Cerebellar nuclear complex (tissue), 1 donor: ENCODE results near the gene HNF1B.

Experiments used
- DNase-seq, 2 experiments: peaks; one replicate each; lab custom pipeline; 2025; lab: John Stamatoyannopoulos, UW

Gene HNF1B

DNA sequence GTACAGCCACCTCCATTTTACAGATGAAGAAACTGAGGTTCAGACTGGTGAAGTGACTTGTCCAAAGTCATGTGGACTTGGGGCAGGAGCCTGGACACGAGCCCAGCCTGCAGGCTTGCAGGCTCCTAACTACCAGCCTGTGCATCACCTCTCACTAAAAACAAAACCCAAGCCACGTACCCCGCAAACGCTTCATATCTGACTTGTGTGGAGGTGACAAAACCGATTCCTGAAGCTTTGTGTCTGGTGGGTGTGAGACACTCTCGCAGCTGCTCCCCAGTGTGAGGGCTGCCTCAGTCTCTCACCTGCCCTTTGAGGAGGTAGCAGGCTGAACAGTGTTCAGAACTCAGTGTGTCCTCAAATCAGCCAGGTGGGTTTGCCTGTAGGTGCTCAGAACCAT, 8.4 kb downstream of the HNF1B start:
- no peak for DNase-seq

DNA sequence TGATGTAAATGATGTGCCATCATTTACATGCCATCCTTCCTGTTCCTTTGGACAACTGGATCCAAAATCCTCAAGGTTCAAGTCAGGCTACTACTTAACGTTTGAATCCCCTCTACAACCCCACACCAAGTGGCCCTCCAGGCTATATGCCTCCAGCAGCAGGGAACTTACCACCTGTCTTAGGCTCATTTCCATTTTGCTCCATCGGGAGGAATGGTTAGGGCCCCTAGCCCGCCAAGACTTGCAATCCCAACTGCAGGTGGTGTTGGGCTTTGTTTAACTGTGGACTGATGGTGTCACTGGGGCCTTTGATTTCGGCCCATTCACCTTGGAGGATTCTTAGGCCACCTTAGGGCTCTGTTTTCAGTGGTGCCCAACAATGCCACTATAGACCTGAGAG, 9.7 kb downstream of the HNF1B start:
- no peak for DNase-seq

DNA sequence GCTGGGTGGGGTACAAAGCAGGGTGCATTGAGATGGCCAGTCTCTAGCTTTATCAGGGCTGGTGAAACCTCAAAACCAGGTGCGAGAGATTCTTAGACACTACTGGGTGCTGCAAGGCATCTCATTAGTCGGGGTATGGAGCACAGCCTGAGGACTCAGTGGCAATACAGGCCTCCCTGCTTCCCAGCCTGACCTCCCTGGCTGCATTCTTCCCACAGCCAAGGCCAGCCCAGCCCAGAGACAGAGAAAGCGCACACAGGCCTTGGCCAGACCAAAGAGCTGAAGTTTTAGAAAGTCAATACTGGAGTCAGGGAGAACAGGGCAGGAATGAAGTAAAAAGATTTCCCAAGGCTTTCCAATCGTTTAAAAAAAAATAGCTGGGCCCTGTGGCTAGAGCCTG, 12.5 kb downstream of the HNF1B start:
- no peak for DNase-seq

DNA sequence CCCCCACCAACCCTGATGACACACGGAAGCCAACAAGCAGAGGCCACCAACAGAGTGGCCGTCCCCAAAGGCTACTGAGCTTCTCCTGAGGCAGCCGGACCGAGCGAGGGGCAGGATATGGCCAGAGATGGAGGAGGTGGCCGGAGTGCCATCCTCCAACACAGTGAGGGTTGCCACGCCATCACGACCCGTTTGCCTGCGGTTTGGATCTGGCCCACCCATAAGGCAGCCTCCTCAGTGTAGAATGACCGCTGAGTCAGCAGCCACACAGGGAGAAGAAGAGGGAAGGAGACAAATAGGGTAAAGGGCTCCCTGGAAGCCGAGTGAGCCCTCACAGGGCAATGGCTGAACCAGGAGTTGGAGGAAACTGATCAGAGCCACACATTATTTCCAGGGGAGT, 13.8 kb downstream of the HNF1B start:
- DNase-seq, result no peak

DNA sequence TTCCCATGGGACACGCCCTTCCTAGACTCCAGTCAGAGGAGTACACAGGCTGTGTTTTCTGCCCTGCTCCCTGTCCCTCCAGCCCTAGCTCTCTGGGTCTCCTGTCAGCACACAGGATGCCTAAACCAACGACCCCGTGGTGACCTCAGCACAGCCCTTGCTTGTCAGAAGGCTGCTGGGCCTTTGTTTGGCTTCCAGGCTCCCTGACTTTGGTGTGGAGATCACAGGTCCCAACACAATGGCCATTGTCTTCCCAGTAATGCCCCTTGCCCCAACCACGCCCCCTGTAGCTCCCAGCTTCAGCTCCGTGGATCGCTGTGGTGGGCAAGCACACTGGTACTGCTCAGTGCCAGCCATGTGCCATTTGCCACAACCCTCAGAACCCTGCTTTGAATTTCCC, 15.0 kb downstream of the HNF1B start:
- no peak for DNase-seq

DNA sequence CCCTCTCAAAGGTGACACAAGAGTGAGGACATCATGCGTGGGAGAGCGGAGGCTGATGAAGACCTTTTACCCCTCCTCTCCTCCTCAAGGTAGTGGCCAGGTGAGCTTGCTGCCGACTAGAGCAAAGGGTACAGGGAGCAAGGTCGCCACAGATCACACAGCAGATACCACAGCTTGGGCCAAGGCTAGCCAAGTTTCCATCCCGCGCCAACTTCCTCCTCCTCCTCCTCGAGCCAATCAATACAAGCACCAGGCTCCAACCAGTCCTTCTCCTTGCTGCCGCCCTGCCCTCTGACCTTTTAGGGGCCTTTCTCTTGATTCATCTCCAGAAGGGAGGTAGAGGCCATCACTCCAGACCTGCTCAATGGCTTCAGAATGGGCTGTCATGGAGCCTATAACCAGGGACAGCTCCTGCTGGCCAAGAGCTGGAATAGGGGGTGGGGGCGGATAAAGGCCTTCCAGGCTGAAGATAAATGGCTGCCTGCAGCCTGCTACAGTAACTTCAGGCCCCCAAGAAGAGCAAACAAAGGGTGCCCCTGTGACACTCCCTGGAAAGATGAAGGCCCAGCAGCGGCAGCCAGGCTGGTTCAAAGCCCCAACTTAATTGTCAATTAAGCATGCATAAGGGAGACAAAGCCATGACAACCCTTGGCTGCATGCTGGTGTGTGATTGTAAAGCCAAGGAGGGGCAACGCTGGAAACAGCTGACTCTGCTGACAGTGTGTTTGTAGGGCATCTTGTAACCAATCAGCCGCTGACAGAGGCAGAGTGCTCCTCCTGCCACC, 17.8 kb downstream of the HNF1B start:
- no peak for DNase-seq

DNA sequence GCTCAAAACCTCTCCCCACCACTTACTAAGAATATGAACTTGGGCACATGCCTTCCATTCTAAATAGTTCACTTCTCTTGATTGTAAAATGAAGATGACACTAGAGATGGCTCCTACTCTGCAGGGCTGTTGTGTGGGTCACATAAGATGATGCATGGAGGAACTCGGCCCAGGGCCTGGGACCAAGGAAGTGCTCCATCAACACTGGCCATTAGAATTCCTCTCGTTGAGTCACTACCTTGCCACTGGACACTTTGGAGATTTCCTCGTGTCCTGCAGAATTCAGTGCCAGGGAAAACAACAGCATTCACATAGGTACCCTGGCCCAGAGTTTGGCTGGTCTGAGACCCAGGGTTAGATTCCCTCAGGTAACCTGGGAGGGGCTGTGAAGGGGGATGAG, 18.6 kb downstream of the HNF1B start:
- no peak for DNase-seq

DNA sequence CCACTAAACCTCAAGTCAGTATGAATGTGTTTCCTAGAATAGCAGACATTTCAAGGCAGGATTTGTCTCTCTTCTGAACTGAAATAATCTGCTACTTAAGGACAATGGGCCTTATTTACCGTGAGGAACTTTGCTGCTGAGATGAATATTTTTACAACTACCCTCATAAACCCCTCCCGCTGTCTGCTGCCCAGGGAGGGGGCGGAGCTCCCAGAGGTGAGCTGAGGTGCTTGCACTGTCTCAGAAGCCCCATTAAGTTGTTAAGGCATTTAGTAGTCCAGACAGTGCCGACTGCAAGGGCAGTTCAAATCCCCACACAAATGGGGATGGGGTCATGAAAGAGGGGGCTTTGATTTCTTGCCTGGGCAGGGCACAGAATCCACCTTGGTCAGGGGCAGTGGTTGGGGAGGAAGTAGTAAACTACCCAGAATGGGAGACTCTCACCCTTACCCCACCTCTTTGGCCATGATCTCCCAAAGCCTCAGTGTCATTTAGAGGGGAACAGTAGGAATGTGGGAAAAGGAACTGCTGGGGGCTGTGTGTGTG, 19.2 kb downstream of the HNF1B start:
- no peak for DNase-seq

DNA sequence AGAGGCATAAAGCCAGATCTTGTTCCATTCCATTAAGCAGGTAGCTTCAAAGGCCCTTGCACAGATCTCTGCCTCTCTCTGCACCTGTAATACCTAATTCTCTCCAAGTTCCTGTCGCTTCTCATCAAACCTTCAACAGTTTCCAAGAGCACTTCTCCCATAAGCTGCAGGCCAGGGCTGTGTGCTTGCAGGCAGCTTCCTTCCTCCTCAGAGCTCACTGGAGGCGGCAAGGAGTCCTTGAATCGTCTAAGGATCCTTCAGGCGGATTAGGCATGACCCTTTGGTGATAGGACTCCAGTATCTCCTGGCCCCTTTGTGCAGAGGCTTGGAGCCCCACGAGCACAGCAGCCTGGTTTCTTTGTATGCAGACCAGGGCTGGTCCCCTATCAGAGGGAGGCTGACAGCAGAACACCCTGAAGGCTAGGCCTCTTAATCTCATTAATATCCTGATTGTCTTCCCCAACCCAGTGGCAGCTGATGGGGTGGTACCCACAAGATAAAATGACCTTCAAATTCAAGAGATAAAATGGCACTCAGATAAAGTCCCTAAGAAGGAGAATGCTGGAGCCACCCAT, 19.8 kb downstream of the HNF1B start:
- DNase-seq, result no peak

DNA sequence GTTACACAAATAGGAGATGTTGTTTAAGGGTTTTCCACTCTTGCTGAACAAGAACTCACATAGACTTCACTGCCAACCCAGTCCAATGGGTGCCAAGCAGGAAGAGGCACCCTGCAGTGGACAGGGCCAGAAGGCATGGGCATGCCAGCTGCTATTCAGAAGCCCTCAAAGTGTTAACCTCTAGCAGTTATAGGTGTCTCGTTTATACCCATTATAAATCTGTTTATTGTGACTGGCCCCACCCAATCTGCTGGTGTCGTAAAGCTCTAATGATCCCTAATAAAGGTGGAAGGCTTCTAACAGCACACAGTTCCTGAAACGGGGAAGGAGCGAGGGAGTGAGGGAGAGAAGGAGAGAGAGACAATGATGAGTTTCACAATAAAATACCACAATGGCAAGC, 23.9 kb downstream of the HNF1B start:
- no peak for DNase-seq

DNA sequence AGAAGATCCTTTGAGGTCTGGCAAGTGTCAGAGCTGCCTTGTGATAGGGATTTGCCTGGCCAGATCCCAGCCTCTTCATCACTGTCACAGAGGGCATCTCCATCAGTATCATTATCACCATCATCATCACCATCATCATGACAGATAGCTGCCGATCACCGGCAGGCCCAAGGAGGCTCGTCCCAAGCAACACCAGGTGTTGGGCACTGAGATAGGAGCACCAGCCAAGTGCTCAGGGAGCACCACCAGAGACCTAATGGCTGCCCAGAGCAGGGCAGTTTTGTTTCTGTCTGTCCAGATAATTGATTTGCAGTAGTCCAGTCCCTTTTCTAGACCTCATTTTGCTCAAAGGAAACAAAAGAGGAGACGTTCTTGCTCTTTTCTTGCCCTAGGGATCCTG, 25.0 kb downstream of the HNF1B start:
- DNase-seq, result no peak

DNA sequence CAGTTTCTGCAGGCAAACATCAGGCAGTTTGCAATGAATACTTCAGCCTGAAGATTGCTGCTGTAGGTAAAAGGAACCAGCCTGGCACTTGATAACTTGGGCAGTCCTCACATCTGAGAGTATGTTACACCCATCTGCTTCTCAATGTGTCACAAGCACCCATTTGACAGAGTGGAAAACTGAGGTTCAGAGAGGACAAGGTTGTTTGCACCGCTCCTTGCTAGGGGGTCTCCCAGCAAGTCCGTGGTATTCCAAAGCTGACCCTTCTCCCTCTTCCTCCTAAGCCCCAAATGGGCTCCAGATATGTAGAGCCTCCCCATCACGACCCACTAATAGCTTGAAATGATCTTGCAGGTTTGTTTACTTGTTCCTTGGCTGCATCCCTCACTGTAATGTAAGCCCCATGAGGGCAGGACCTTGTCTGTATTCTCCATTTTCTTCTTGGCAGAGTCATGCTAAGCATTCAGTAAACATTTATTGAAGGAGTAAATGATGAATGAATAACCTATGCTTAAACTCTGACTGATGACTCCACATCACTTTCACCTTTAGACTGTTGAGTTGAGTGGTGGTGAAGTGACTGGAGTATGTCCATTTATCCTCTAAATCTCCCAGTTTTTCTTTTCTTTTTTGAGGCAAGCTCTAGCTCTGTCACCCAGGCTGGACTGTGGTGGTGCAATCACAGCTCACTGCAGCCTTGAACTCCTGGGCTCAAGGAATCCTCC, 26.4 kb downstream of the HNF1B start:
- DNase-seq, result no peak

DNA sequence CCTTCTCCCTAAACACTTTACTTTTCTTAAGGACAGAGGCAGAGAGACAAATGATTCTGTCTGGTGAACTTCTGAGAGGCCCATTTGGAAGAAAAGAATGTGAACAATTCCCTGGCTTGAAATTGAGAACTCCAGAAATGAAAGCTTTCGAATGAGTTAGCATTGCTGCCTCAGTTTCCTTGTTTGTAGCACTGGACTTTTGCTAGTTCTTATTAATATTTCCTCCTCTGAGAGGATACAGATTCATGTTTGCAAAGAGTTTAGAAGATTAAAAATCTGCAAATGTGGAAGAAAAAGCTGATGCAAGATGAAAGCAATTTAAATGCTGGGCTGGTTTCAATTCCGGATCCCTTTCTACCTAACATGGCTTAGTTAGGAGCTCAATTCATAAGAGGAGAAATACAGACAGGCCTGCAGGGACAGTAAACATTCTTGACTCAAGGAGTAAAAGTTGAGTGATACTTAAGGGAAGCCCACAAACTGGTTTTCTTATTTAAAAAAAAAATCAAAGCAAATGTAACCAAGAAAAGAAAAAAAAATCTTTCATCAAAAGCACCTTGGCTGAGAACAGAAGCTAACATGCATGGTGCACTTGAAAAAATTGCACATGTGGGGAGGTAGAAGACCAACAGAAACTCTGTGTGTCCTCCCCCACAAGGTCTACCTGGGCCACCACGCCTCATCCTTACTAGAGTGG, 27.1 kb downstream of the HNF1B start:
- no peak for DNase-seq

DNA sequence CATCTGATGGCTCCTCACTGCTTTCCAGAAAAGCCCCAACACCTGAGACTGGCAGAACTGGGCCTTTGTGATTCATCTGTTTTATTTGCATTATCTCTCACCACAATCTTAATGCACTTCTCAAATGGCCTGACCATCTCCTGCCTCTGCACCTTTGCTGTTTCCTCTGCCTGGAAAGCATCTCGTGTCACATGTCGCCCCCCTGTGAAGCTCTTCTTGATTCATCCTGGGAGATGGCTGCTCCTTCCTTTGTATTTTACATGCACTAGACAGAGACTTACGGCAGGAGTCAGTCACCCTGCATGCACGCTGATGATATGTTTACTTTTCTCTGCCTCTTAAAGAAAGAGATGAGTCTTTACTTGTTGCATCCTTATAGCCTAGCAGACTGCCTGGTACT, 30.0 kb downstream of the HNF1B start:
- DNase-seq, result no peak

DNA sequence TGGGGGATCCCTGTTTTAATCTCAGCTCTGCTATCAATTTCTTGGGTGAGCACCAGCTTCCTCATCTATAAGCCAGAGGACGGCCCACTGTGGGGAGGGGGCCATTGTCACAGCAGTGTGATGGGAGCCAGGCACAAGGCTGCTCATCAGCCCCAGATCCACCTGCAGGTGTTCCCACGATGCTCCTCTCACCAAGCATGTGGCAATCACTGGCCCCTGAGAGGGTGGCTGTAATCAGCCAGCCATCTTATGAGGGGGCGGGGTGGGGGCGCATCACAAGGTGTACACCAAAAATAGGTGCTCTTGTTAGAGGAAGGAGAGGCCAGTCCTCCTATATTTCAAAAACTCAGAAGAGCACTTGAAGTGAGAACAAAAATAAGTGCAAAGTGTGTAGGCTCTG, 31.2 kb downstream of the HNF1B start:
- no peak for DNase-seq

DNA sequence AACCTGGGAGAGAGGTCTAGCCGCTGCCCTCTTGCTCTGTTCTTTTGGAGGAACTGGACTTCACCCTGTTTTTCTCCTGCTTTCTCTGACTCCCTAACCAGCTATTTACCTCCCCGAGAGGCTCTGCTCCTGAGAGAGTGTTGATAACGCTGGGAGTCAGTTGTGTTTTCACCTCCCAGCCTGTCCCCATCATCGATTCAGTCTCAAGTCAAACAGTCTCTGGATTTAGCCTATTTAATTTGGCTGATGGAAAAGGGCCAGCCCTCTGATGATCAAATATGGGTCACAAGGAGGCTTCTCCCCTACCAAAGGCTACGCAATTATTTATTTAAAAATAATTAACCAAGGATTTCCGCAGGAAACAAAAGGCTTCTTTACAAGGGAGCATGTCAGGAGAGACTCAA, 31.8 kb downstream of the HNF1B start:
- no peak for DNase-seq

DNA sequence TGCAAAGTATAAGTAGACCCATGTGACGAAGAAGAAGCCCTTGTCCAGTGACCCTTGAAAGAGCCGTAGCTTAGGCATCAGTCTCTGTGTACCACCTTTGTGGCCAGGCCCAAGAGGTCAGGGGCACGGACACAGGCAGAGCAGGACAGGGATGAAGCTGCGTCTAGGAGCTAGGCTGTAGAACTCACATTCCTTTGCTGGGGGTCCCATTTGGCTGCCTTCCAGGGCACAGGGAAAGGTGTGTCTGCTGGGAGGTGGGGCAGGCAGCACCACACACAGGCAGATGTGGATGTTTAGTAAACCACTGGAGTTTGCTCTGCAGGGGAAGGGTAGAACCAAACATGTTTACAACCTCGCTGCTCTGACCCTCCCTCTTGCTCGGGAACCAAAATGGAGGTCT, 33.7 kb downstream of the HNF1B start:
- DNase-seq, result no peak

DNA sequence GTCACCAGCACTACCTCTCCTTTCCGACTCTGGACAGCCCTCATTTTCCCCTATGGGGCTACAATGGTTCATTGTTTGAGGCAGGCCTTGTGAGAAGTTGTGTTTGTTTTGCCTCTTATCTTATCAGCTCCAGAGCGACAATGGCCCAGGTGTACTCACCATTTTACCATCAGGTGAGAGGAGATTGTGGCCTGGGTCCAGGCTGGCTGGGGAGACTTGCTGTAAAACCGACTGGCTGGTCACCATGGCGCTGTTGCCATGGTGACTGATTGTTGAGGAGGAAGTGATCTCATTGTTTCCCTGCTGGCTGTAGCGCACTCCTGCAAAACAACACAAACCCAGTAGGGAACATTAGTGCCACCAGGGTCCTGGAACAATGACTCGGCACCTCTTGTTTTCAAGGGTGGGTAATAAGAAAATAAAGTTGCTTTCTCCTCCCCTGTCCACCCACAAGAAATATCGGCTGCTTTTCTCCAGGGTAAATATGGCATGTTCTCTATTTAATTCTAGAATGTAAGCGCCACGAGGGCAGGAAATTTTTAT, 34.4 kb downstream of the HNF1B start:
- no peak for DNase-seq

DNA sequence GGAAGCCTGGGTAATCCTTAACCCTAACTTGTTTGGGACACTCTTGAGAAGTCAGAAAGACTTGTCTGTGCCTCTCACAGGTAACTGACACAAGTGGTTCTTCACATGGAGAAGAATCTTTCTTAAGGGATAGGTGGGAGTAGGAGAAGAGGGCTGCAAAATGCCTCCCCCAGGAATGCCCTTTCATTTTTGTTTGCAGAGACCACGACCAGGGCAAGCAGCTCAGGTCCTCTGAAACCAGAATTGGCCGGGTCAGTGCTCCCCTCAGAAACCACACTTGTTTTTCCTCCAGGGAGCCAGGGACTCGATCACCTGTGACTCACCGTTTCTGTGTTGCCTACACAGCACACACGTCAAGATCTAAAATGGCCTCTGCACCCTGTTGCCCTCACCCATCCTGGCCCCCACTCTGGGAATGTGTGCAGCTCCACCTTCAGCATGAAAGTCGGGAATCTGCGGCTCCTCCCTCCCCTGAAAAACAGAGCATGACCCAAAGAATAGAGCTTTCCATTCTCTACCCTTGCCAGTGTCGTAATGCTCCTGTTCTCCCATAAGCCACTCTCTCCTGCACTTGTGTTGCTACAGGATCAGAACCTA, 36.1 kb downstream of the HNF1B start:
- DNase-seq, result no peak

DNA sequence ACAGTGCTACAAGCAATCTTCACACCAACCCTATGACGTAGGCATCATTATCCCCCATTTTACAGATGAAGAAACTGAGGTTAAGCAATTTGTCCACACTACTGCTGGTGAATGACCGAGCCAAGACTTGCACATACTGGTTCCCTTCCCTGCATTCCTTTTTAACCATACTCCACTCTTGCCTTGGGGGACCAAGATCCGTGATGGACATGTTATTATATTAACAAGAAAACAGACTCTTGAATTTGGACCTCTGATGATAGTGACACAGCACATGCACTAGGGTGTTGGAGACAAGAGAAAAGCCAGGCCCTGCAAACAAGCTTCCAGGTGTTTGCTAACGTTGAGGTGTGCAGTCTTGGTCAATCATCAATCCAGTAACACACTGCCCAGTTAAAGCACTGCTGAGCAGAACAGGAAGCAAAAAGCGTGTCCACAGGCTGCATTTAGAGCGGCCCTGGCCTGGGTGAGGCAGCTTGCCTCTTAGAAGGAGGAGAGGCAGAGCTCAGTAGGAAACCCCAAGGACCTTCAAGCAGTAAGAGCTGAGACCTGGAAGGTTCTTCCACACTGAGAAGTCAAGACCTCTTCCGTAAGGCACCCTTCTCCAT, 36.7 kb downstream of the HNF1B start:
- DNase-seq, result no peak

DNA sequence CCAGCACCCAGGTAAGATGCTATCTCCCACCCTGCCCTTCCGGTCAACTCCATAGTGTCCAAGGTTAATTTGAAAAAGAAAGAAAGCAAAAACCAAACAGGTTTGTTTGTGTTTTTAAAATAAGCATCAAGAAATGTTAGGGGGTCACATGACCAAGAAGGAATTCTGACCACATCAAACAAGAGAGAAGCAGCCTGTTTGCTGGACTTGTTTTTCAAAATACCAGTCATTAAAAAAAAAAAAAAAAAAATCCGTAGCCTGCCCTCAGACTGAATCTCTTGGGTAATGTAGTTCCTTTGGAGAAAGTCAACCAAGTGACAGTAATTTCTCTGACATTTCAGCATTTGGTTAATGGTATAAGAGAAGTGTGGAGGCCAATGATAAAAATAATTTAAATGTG, 38.4 kb downstream of the HNF1B start:
- no peak for DNase-seq
